Measurements from ENCODE around the gene COG8.
"Not testable (repeated sequence)": the region's sequence is repeated elsewhere in the genome, so short reads cannot be mapped to it uniquely, and the experiment has no call there.

The COG8 gene

DNA sequence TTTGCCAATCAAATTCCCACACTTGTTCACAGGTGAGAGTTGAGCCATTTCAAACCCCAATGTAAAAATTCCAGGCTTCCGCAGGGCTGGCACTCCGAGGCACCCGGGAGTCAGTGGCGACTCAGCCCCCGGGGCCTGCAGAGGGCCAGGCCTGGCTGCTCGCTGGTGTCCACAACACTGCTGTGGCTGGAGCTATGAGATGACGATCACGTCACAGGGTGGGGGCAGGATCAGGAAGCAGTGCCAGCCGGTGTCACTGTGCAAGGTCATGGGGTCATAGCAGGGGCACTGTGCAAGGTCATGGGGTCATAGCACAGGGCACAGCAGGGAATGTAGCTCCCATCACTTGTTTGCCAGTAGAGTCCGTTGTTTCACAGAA lies 20.5 kb downstream of the COG8 start:
- no peak for DNase-seq

DNA sequence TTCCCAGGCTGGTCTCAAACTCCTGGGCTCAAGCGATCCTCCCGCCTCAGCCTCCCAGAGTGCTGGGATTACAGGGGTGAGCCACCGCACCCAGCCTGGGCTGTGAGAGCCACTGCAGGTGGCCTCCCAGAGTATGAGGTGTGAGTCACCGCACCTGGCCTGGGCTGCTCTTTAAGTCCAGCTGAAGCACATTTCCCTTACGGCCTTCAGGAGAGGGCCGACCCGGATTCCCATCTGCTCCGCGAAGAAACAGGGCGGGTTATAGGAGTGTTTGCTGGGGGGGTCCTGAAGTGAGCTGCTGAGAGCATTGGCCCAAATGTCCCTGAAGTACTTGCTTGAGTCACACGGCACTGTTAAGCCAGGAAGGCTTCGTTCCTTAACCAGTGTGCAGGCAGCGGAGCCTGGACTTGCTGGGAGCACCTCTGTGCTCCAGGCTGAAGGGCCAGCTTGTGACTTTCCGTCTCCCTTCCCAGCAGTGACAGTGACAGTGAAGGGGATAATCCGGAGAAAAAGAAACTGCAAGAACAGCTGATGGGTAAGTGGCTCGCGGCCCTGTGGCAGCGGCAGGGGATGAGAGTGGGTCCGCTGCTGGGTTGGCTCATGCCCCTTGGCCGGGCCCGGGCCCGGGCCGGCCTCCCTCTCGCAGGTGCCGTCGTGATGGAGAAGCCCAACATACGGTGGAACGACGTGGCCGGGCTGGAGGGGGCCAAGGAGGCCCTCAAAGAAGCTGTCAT lies 21.0 kb downstream of the COG8 start:
- no peak for DNase-seq

DNA sequence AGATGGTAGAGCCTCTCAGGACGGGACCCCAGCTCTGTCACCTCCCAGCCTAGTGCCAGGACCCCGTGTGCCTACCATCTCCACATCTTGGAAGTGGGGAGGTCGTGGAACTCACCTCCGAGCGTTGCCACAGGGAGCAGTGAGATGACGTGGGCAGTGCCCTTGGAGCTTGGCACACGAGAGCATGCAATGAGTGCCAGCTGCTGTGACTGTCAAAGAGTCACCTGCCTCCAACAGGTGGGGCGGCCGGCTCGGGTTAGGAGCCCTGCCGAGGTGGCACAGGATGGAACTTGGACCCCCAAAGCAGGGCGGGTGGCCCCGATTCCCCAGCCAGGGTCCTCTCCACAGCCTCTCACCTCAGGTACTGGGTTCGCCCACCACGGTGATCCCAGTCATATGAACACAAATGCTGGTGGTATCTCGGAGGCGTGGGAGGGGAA lies 22.7 kb downstream of the COG8 start:
- no peak for DNase-seq

DNA sequence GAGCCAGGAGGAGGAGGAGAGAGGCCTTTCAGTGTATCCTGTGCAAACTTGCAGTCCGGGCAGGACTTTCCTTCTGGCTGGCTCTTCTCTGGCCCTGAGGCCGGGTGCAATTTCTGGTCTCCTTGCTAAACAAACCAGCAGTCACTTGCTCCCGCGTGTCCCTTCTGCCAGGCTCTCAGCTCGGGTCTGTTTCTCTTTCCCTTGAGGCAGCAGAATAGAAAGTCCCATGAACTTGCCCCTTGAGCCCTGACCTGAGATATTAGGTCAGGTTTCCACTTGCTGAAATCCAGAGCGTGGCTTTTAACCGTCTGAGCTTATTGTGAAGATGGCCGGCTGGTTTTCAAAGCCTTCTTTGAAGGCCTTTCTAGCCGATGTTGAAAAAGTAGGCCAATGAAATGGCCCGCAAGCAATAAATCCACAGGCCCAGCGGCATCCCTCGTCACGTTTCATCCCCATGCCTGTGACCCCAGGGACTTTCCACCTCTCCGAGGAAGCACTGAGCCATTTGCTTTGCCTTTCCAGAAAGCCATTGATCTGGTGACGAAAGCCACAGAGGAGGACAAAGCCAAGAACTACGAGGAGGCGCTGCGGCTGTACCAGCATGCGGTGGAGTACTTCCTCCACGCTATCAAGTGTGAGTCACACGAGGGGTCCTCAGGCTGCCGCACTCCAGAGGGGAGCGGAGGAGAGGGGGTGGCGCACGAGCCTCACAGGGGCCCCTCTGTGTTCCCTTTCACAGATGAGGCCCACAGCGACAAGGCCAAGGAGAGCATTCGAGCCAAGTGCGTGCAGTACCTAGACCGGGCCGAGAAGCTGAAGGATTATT lies 23.7 kb downstream of the COG8 start:
- DNase-seq = no peak

DNA sequence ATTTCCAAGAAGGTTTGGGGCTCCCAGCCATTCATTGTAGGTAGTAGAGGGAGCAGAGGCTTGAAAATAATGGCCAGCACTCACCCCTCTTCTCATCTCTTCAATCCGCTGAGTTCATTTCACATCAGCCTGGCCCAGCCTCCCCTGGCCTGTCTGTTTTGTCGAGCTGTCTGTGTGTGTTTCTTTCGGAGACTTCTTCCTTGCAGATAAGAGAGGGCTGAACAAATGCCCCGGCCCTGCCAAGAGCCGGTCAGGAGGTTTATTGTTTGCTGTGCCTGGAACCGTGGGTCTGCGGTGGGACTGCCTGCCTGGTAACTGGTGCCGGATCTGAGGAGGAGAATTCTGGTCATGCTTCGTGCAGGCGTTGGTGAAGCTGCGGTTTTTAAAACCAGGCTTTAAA lies 24.8 kb downstream of the COG8 start:
- DNase-seq = no peak

DNA sequence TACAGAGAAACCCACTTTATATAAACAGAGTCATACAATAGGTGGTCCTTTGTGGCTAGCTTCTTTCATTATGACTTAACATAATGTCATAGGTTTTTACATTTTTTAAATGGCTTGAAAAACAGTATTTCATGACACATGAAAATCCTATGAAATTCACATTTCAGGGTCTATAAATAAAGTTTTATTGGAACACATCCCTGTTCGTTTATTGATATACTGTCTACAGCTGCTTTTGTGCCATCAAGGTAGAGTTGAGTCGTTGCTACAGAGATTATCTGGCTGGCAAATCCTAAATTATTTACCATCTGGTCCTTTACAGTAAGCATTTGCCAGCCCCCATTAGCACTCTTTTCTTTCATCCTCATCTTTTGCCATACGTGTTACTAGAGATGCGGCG lies 25.9 kb downstream of the COG8 start:
- DNase-seq = no peak

DNA sequence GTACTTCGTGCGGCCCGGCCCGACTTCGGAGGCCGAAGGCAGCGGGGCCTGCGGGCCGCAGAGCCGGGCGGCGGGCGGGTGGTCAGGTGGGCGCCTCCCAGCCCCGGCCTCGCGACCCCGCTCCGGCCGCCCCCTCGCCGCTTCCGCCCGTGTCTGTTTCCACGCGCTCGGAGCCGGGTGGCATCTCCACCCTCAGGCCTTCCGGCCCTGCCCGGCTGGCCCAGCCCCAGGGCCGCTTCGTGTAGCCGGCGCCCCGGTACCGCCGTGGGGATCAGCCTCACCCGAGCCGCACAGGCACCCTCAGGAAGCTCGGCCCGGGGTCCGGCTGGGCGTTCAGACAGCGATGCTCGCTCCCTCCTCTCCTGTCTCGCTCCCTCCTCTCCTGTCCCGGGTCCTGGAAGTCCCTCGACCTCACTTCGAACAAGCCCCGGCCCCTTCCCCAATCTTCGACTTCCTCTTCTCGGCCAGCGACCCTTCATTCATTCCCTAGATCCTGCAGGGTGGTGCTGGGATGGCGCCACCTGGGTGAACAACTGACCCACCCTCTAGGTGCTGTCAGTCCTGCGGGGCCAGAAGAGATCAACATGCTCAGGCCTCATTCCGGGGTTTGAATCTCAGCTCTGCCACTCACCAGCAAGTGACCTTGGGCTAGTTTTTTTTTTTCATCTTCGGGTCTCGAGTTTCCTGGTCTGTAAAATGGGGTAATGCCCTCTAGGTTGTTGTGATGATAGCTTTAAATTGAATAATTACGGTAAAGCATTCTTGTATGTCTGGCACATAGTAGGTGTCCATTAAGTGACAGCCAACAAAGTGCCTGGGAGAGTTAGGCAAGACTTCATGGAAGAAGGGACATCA lies 27.6 kb downstream of the COG8 start:
- peak; percentile 2 to 59 for DNase-seq

DNA sequence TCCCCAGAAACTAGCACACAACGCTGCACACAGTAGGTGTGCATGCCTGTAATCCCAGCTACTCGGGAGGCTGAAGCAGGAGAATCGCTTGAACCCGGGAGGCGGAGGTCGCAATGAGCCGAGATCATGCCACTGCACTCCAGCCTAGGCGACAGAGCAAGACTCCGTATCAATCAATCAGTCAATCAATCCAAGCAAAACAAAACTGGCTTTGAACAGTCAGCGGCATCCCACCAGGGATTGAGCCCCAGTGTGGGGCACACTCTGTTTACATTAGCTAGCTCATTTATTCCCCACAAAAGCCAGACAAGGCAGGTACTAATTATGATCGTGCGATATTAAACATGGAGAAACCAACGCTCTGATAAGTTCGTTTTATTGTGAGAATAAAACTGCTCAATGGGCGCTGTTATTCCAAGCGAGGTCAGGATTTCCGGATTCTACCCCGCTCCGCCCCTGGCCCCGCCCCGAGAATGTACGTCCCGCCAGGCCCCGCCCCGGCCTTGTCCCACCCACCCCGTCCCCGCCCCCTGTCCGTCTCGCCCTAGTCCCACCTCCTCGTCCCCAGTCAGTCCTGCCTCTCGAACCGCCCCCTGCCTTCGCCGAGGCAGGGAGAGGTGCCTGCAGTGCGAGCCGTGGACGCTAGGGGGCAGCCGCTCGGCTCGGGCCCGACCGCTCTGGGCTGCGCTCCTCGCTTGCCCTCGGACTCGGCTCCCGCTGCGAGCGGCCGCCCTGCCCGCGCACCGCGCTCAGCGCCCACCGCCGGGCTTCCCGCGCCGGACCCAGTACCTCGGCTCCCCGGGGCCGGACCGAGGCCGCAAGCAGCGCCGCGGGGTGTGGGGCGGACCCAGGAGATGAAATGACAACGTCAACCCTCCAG lies 28.5 kb downstream of the COG8 start, which contains the start of gene VPS4A:
TSS of gene VPS4A (plus strand) at position 698 of the 880 bp plus-strand sequence. CDS start at position 860, 162 bp downstream.
- DNase-seq = peak; percentile 66 to 94

DNA sequence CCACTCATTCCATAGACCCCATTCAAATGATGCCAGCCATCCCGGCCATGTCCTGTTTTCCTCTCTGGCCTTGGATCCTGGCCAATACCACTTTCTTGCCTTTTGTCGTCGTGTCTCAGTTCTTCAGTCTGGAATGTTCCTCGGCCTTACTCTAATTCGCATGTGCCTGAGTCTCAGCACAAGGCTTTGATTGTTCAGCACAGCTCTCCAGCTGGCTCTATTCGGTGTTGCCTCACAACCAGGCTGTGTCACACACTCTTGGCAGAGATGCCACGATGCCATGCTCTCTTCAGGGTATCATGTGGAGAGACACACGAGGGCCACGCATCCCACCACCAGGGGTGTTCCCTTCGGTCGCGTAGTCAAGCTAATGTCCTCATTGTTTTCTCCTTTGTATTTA lies 30.0 kb downstream of the COG8 start:
- no peak for DNase-seq

DNA sequence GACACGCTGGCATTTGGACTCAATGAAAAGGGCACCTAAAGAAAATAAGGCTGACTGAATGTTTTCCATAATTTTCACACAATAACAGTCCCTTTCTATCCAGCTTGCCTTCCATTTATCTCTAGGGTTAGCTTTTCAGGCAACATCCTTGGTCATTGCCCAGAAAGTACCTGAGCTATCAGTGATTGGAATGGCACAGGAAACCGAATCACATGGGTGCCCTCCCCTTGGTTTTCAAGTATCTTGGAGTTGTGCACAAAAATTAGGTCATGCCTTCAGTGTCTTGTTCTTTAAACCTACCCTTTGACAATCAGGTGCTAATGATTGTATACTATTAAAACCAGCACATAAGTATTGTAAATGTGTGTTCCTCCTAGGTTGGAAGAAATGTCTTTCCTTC lies 31.5 kb downstream of the COG8 start:
- no peak for DNase-seq

DNA sequence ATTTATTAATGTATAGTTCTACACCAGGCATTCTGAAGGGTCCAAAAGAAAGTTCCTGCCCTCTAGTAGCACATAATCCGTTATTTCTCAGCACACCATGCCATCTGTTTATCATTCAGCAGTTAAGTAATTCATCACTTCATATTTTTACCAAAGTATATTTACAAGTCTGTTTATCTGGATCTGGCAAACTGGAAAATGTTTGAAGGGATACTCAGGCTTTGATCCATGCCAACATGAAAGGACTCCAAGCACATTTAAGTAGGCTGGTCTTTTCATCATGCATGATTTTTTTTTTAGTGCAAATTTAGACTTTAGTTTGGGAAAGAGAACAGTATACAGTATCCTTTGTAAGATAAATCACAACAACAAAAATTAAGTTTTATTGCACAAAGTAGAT lies 32.3 kb downstream of the COG8 start:
- DNase-seq = no peak

DNA sequence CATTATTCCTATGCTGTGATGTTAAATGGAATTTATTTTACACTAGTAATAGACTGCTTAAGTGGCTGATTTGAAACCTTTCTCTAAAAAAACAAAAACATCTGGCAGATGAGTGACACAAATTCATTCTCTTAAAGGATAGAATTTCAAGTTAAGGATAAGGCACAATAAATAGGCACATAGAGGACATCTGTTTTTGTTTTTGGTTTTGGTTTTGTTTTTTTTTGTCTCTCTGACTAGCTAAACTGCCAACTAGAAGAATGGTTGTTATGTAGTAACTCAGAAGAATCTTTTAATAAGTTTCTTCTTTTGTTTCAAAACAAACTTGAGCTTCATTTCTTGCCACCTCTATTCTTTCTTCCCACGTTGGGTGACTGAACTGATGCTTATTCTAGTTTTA lies 33.3 kb downstream of the COG8 start:
- DNase-seq = no peak

DNA sequence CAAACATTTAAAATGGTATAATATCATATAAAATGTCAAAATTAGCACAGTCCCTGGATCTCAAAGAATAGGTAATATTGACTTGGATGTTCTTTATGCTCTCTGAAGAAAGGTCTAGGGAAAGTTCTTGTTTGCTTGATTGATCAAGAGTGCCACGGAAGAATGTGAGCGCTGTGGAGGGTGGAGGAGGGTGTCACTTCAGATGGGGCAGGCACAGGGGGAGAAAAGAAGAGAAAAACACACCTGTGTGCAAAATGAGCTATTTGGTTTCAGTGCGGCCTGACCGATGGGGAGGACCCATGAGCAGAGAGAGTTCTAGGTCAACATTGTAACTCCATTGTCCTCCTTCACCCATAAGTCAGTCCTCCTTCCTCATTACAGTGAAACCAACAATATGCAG lies 37.1 kb downstream of the COG8 start:
- DNase-seq = no peak

DNA sequence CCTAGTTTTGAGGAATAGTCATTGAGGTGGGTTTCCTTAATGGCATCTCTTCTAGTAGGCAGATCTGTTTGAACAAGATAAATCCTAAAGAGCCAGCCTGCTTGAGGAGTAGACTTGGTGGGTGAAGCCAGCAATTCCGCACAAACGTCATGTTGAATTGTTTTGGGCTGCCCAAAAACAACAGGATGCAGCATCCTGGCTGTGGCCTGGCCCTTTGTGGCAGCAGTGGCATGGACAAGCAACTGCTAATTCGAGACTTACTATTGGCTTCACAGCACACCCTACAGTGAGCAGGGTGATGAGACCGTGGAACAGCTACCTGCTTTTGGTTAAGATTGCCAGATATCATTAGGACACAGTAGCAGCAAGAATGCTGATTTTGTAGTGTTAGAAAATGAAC lies 37.5 kb downstream of the COG8 start:
- no peak for DNase-seq

DNA sequence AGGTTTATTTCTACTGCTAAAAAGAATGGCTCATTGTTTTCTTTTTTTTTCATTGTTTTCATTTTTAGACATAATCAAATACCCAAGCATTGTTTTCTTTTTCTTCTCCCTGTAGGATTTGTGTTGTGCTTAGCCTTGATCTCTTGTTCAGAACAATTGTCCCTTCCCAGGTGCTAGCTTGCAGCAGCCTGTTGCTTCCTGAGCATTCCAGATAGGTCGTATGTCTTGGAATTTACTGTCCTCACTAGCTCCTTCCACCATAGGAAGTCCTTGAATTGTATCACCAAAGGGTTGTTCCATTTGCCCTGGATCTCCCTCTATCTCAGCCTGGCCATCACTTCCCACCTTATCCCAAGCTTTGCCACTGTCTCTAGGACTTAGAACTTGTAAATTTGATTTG lies 38.2 kb downstream of the COG8 start:
- DNase-seq = no peak

DNA sequence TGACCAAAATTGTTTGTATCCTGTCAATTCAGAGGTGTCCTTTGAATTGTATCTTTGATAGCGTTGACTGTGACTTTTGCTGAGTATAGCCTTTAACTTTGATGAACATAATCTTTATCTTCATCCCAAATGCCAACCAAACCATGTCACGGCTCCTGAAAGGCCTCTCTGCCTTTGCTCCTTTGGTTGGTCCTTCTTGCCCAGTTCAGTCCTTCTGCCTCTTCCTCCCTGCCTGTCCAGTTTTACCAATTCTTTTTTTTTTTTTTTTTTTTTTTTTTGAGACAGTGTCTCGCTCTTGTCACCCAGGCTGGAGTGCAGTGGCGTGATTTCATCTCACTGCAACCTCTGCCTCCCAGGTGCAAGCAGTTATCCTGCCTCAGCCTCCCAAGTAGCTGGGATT lies 41.1 kb downstream of the COG8 start:
- DNase-seq = no peak

DNA sequence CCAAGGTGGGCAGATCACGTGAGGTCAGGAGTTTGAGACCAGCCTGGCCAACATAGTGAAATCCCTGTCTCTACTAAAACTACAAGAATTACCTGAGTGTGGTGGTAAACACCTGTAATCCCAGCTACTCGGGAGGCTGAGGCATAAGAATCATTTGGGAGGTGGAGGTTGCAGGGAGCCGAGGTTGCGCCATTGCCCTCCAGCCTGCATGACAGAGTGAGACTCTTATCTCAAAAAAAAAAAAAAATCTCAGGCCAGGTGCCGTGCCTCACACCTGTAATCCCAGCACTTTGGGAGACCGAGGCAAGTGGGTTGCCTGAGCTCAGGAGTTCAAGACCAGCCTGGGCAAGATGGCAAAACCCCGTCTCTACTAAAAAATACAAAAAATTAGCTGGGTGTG lies 42.6 kb downstream of the COG8 start:
- not testable (repeated sequence) for DNase-seq

DNA sequence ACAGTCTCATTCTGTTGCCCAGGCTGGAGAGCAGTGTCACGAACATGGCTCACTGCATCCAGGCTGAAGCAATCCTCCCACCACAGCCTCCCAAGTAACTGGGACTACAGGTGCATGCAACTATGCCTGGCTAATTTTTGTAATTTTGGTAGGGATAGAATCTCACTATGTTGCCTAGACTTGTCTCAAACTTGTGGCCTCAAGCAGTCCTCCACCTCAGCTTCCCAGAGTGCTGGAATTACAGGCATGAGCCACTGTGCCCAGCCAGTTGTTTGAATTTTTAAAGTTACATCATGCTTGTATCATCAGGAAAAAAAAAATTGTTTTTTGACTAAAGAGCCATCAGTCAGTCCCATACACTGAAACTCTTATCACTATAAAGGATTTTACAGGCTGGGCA lies 45.3 kb downstream of the COG8 start:
- no peak for DNase-seq

DNA sequence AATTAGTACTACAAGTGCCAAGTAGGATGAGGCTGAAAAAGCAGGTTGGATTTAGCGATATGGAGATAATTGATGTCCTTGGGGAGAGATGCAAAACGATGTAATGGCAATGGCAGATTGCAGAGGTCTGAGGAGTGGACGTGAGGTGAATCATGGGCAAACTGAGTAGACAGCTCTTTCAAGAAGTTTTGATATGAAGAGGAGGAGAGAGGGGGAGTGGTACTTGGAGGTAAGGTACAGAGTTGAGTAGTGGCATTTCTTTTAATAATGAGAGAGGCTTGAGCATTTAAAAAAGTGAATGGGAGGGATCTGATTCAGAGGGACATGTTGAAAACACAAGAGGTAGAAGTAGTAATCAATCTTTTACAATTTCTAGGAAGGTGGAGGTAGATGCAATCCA lies 46.0 kb downstream of the COG8 start:
- no peak for DNase-seq

DNA sequence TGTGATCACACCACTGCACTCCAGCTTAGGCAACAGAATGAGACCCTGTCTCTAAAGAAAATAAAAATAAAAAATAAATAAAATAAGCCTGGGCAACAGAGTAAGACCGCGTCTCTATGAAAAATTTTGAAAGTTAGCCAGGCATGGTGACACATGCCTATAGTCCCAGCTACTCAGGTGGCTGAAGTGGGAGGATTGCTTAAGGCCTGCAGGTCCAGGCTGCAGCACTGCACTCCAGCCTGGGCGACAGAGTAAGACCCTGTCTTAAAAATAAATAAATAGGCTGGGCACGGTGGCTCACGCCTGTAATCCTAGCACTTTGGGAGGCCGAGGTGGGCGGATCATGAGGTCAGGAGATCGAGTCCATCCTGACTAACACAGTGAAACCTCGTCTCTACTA lies 47.7 kb downstream of the COG8 start:
- not testable (repeated sequence) for DNase-seq

DNA sequence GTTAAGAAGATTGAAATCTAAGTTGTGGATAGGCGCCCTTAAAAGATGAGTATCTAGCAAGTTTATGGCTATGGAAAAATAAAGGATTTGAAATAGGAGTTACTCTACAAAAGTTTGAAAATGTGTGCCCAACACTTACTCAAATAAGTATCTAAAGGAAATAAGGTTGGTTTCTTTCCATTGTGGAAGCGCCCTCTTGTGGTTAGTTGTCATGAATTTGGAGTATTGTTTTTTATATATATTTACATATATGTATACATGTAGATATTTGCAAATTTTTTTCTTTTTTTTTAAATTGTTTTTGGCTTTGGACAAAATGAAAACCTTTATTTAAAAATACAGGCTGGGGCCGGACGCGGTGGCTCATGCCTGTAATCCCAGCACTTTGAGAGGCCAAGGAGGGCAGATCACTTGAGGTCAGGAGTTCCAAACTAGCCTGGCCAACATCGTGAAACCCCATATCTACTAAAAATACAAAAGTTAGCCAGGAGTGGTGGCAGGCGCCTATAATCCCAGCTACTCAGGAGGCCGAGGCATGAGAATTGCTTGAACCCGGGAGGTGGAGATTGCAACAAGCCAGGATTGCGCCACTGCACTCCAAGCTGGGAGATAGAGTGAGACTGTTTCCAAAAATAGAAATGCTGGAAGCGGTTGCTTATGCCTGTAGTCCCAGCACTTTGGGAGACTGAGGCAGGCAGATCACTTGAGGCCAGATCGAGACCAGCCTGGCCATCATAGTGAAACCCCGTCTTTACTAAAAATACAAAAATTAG lies 52.2 kb downstream of the COG8 start:
- DNase-seq = peak in 1 of 2 experiments; percentile 68

DNA sequence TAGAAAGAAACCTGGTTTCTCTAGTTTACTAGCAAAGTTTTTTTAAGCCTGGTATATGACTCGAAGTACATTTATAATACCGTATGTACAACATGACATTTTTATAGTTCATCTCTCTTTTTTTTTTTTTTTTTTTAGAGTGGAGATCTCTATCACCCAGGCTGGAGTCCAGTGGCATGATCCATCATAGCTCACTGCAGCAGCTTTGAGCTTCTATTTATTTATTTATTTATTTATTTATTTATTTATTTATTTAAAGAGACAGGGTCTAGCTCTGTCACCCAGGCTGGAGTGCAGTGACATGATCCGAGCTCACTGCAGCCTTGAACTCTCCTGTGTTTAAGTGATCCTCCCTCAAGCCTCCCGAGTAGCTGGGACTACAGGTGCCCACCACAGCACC lies 54.1 kb downstream of the COG8 start:
- no peak for DNase-seq

All from NCI-H526 (cell line).